ENCODE results near the gene BACE2.

DNA sequence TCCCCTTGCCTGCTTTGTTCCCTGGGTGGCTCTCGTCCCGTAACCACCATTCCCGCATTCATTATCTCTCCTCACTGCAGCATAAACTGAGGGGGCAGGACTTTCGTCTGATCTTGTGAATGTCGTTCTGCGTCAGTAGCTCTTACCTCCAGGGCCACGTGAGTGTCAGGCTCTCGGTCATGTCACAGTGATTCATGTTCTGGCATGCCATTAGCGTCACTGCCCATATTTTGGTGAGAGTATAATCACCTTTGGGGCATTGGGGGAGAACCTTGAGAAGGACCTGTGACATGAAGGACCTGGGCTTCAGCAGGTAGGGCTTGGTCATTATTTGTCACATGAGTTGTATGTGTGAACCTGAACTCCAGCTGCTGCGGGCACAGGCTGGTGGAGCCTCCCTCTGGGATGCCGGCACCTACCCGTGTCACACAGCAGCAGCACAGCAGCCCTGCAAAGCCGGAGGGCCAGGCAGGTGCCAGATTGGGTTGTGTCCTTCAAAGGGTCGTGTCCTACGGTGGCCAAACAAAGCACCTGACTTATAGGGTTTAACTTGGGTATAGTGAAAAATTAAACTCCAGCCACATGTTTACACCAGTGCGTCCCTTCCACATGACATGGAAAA lies 68.5 kb downstream of the BACE2 start:
- TF ChIP-seq, protein P1, sequence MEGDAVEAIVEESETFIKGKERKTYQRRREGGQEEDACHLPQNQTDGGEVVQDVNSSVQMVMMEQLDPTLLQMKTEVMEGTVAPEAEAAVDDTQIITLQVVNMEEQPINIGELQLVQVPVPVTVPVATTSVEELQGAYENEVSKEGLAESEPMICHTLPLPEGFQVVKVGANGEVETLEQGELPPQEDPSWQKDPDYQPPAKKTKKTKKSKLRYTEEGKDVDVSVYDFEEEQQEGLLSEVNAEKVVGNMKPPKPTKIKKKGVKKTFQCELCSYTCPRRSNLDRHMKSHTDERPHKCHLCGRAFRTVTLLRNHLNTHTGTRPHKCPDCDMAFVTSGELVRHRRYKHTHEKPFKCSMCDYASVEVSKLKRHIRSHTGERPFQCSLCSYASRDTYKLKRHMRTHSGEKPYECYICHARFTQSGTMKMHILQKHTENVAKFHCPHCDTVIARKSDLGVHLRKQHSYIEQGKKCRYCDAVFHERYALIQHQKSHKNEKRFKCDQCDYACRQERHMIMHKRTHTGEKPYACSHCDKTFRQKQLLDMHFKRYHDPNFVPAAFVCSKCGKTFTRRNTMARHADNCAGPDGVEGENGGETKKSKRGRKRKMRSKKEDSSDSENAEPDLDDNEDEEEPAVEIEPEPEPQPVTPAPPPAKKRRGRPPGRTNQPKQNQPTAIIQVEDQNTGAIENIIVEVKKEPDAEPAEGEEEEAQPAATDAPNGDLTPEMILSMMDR (IDR thresholded peaks at IDR 0.05; ENCODE audit: borderline replicate concordance, extremely low read depth, low read length, poor library complexity, severe bottlenecking) = no peak
- TF ChIP-seq EZH2 (IDR thresholded peaks at IDR 0.05; ENCODE audit: borderline replicate concordance, low read depth, low read length, severe bottlenecking) = no peak
